ENCODE data around the gene CDH4. TPM values are rescaled to one million over a fixed set of nuclear protein-coding genes. Genes with fewer than 3 reads are reported as not detected.

The CDH4 gene
- total RNA-seq, 4 donors from 2014 or later = not detected

DNA sequence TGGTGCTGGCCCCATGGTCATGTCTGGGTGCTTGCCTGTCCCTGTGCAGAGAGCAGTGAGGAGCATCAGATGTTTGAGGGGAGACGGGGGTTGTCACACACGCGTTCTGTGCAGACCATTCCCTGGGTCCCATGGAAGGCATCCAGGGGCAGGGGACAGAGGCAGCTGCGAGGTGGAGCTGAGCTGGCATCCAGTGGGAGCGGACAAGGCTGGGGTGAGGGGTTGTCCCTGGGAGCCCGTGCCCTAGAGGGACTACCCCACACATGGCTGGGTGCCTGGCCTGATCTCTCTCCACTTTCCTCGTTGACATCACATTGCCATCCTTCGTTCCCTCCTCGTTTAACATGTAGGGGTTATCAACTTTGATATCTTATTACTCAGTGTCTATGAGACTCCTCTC is 331.3 kb downstream of the CDH4 start:
- 77% methylated on average over 9 of the region's 9 CpGs; no CpG with 5 or more reads in 1 of the 2 donors for WGBS, 2 donors (ENCODE audit: low coverage in 1 of 2)
- Histone ChIP-seq H3K9me3 (no peaks in the 10 kb centered on the region), H3K27ac (no peak overlapping the region), H3K4me1 (peaks cover 0 to under 1% (median 0%) of the 10 kb centered on the region in 4 donors), H3K36me3 (no peaks in the 10 kb centered on the region), H3K27me3 (no peaks in the 10 kb centered on the region), H3K4me3 (no peak overlapping the region)
- TF ChIP-seq POLR2AphosphoS5 (IDR thresholded peaks at IDR 0.05) = no peak
- no peak for TF ChIP-seq EP300 (IDR thresholded peaks at IDR 0.05; ENCODE audit: low read depth)
- TF ChIP-seq, protein P1, sequence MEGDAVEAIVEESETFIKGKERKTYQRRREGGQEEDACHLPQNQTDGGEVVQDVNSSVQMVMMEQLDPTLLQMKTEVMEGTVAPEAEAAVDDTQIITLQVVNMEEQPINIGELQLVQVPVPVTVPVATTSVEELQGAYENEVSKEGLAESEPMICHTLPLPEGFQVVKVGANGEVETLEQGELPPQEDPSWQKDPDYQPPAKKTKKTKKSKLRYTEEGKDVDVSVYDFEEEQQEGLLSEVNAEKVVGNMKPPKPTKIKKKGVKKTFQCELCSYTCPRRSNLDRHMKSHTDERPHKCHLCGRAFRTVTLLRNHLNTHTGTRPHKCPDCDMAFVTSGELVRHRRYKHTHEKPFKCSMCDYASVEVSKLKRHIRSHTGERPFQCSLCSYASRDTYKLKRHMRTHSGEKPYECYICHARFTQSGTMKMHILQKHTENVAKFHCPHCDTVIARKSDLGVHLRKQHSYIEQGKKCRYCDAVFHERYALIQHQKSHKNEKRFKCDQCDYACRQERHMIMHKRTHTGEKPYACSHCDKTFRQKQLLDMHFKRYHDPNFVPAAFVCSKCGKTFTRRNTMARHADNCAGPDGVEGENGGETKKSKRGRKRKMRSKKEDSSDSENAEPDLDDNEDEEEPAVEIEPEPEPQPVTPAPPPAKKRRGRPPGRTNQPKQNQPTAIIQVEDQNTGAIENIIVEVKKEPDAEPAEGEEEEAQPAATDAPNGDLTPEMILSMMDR (IDR thresholded peaks at IDR 0.05) = no peak
- no peak for TF ChIP-seq POLR2A (IDR thresholded peaks at IDR 0.05)
- intact Hi-C loops (cut with DNase I; ENCODE audit: low total_unique reads) (no loop called here), in situ Hi-C loops (cut with MboI; ENCODE audit: low pct_ligation_motif_present in 1 of 4, low pct_unique_long_range_greater_than_20kb in 1 of 4, low sequenced_read_pairs in 3 of 4) (no loop called here)
- no peak for DNase-seq

DNA sequence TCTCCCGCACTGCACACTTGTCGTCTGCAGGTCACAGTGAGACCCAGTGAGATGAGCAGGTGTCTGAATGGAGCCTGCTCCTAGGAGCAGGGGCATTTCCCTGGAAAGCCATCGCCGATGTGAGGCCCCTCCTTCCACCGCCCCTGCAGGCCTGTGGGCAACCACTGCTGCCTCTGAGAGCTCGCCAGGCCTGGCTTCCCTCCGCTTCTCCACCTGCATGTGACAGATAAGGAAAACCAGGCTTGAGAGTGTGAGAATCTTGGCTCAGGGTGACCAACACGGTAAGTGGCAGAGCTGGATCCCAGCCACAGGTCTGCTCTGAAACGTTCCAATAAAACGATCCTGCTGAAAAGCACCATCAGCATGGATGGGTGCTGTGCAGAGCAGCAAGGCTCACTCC is 332.8 kb downstream of the CDH4 start:
- H3K27me3 ChIP-seq = no peaks in the 10 kb centered on the region
- intact Hi-C loops (cut with DNase I; ENCODE audit: low total_unique reads) (no loop called here), in situ Hi-C loops (cut with MboI; ENCODE audit: low pct_ligation_motif_present in 1 of 4, low pct_unique_long_range_greater_than_20kb in 1 of 4, low sequenced_read_pairs in 3 of 4) (no loop called here)
- H3K27ac ChIP-seq = no peak overlapping the region
- peaks cover 0 to 6% (median 0%) of the 10 kb centered on the region in 4 donors for H3K4me1 ChIP-seq
- DNase-seq = no peak
- H3K36me3 ChIP-seq = no peaks in the 10 kb centered on the region
- 40 to 43% methylated on average over 2 to 10 of the region's 10 CpGs for WGBS, 2 donors (ENCODE audit: low coverage in 1 of 2)
- H3K9me3 ChIP-seq = no peaks in the 10 kb centered on the region
- TF ChIP-seq POLR2AphosphoS5 (IDR thresholded peaks at IDR 0.05) (peak in 1 of 3 donors; percentile 75), EP300 (IDR thresholded peaks at IDR 0.05; ENCODE audit: low read depth) (no peak)
- H3K4me3 ChIP-seq = no peak overlapping the region

DNA sequence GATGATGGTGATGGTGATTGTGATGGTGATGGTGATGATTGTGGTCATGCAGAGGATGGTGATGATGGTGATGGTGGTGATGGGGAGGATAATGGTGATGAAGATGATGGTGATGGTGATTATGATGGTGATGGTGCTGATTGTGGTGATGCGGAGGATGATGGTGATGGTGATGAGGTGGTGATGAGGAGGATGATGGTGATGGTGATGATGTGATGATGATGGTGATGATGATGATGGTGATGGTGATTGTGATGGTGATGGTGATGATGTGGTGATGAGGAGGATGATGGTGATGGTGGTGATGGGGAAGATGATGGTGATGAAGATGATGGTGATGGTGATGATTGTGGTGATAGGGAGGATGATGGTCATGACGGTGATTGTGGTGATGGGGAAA is 333.7 kb downstream of the CDH4 start:
- Histone ChIP-seq H3K27me3 (no peaks in the 10 kb centered on the region), H3K27ac (no peak overlapping the region), H3K9me3 (no peaks in the 10 kb centered on the region), H3K4me1 (peaks cover 0 to 6% (median 0%) of the 10 kb centered on the region in 4 donors), H3K4me3 (no peak overlapping the region), H3K36me3 (no peaks in the 10 kb centered on the region)
- in situ Hi-C loops (cut with MboI; ENCODE audit: low pct_ligation_motif_present in 1 of 4, low pct_unique_long_range_greater_than_20kb in 1 of 4, low sequenced_read_pairs in 3 of 4) (no loop called here), intact Hi-C loops (cut with DNase I; ENCODE audit: low total_unique reads) (no loop called here)
- TF ChIP-seq POLR2A (IDR thresholded peaks at IDR 0.05) = no peak
- TF ChIP-seq EP300 (IDR thresholded peaks at IDR 0.05; ENCODE audit: low read depth) = no peak
- no peak for DNase-seq
- 94 to 97% methylated on average over 2 of the region's 2 CpGs for WGBS, 2 donors (ENCODE audit: low coverage in 1 of 2)

DNA sequence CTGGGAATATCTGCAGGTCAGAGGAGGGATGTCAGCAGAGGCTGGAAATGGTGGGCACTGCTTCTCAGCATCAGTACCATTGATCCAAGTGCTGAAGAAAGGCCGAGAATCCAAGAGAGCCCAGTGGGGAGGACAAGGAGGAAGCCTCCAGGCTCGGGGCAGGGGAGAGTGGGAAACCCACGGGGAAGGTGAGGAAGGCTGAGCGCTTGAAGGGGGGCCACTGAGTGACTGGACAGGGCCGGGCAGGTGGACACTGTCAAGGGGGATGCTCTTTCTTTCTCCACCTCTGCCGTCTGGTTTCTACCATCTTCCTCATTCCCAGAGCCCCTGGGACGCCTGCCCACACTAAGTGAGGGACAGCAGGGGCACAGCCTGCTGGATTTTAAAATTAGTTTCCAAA is 335.0 kb downstream of the CDH4 start:
- no peak overlapping the region for H3K27ac ChIP-seq
- no peaks in the 10 kb centered on the region for H3K9me3 ChIP-seq
- no peaks in the 10 kb centered on the region for H3K27me3 ChIP-seq
- in situ Hi-C loops (cut with MboI; ENCODE audit: low pct_ligation_motif_present in 1 of 4, low pct_unique_long_range_greater_than_20kb in 1 of 4, low sequenced_read_pairs in 3 of 4) = no loop called here
- no peaks in the 10 kb centered on the region for H3K36me3 ChIP-seq
- intact Hi-C loops (cut with DNase I; ENCODE audit: low total_unique reads) = no loop called here
- TF ChIP-seq POLR2AphosphoS5 (IDR thresholded peaks at IDR 0.05) (no peak), EP300 (IDR thresholded peaks at IDR 0.05; ENCODE audit: low read depth) (no peak), POLR2A (IDR thresholded peaks at IDR 0.05) (no peak)
- TF ChIP-seq, protein P1 (IDR thresholded peaks at IDR 0.05) = no peak
- peaks cover 0 to 6% (median 0%) of the 10 kb centered on the region in 4 donors for H3K4me1 ChIP-seq
- WGBS, 2 donors (ENCODE audit: low coverage in 1 of 2) = 70 to 83% methylated on average over 2 to 7 of the region's 7 CpGs
- DNase-seq = no peak
- no peak overlapping the region for H3K4me3 ChIP-seq

DNA sequence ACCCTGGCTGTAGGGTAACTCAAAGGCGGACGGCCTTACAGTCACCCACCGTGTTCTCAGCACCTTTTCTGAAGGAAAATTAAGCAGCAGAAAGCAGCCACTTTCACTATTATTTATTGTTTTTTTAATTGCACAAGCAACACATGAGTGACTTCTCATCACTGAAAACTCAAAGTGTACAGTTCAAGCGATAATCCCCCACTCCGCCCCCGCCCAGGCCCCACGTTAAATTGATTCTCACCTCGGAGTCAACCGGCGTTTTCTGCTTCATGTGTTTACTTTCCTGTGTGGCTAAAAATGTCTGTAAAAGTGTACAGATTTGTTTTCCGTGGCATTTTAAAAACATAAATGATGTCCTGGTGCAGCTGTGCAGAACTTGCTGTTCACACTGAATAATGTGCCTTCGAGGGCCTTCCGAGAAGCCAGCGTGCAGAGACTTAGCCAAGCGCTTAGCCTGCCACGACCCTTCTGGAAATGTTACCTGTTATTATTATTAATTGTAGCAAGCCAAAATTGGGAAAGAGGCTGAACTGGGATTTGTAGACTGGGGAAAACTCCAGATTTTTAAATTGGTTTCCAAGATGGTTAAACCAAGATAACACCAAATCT is 335.7 kb downstream of the CDH4 start:
- H3K36me3 ChIP-seq = no peaks in the 10 kb centered on the region
- peaks cover 0 to 5% of the 10 kb centered on the region in 2 donors for H3K9me3 ChIP-seq
- DNase-seq = no peak
- in situ Hi-C loops (cut with MboI; ENCODE audit: low pct_ligation_motif_present in 1 of 4, low pct_unique_long_range_greater_than_20kb in 1 of 4, low sequenced_read_pairs in 3 of 4) (no loop called here), intact Hi-C loops (cut with DNase I; ENCODE audit: low total_unique reads) (no loop called here)
- WGBS, 2 donors (ENCODE audit: low coverage in 1 of 2) = 80 to 86% methylated on average over 13 to 16 of the region's 16 CpGs
- no peak overlapping the region for H3K27ac ChIP-seq
- H3K4me3 ChIP-seq = no peak overlapping the region
- H3K27me3 ChIP-seq = no peaks in the 10 kb centered on the region
- TF ChIP-seq POLR2AphosphoS5 (IDR thresholded peaks at IDR 0.05) = no peak
- TF ChIP-seq POLR2A (IDR thresholded peaks at IDR 0.05) = no peak
- TF ChIP-seq, protein P1 (IDR thresholded peaks at IDR 0.05) = no peak
- TF ChIP-seq EP300 (IDR thresholded peaks at IDR 0.05; ENCODE audit: low read depth) = no peak
- peaks cover 0 to 6% (median 0%) of the 10 kb centered on the region in 4 donors for H3K4me1 ChIP-seq
